H9 (cell line): Measurements from ENCODE around the gene DLX1. TPM values are rescaled to one million over a fixed set of nuclear protein-coding genes. Genes with fewer than 3 reads are reported as not detected.

Experiments
- DNase-seq: peaks from one replicate; pipeline ENCODE4 v3.0.0-alpha.2; 2017
- H2AFZ ChIP-seq: one replicate; pipeline ENCODE4 v1.6.1; 2013; ENCODE audit warnings: mild to moderate bottlenecking, low read length, control low read depth, moderate library complexity
- H2AK5ac ChIP-seq: 2 replicates; pipeline ENCODE4 v1.6.1; 2013; ENCODE audit warnings: low read length, control low read depth, mixed read lengths; ENCODE audit not compliant: insufficient read length
- H2BK120ac ChIP-seq: one replicate; pipeline ENCODE4 v1.6.1; 2013; ENCODE audit warnings: low read depth, mild to moderate bottlenecking, low read length, control low read depth, inconsistent platforms; ENCODE audit not compliant: poor library complexity, severe bottlenecking
- H2BK12ac ChIP-seq: 2 replicates; pipeline ENCODE4 v1.6.1; 2013; ENCODE audit warnings: low read length, control low read depth, mixed read lengths, low read depth; ENCODE audit not compliant: insufficient read length
- H2BK15ac ChIP-seq: 2 replicates; pipeline ENCODE4 v1.6.1; 2013; ENCODE audit warnings: low read depth, low read length, control low read depth
- H2BK20ac ChIP-seq: one replicate; pipeline ENCODE4 v1.6.1; 2013; ENCODE audit warnings: low read depth, mild to moderate bottlenecking, low read length, control low read depth, inconsistent platforms; ENCODE audit not compliant: poor library complexity, severe bottlenecking
- H2BK5ac ChIP-seq: 2 replicates; pipeline ENCODE4 v1.6.1; 2013; ENCODE audit warnings: low read length, control low read depth, mixed read lengths; ENCODE audit not compliant: insufficient read length
- H3K14ac ChIP-seq: 2 replicates; pipeline ENCODE4 v1.6.1; 2013; ENCODE audit warnings: low read length, control low read depth; ENCODE audit not compliant: insufficient read depth
- H3K18ac ChIP-seq: 2 replicates; pipeline ENCODE4 v1.6.1; 2013; ENCODE audit warnings: low read depth, mild to moderate bottlenecking, mixed read lengths, low read length, control low read depth; ENCODE audit not compliant: insufficient read length
- H3K23ac ChIP-seq: 2 replicates; pipeline ENCODE4 v1.6.1; 2013; ENCODE audit warnings: low read length, control low read depth, mixed read lengths, low read depth; ENCODE audit not compliant: insufficient read length
- H3K23me2 ChIP-seq: 2 replicates; pipeline ENCODE4 v1.6.1; 2013; ENCODE audit warnings: low read depth, mild to moderate bottlenecking, mixed read lengths, low read length, control low read depth; ENCODE audit not compliant: insufficient read length, poor library complexity, severe bottlenecking
- H3K27ac ChIP-seq: 2 replicates; pipeline ENCODE4 v1.5.1; 2013; ENCODE audit warnings: low read length, control low read depth, mixed read lengths, low read depth; ENCODE audit not compliant: insufficient read length
- H3K27me3 ChIP-seq: 2 replicates; pipeline ENCODE4 v1.6.1; 2013; ENCODE audit warnings: low read length, control low read depth, inconsistent platforms; ENCODE audit not compliant: insufficient read depth
- H3K4ac ChIP-seq: 2 replicates; pipeline ENCODE4 v1.6.1; 2013; ENCODE audit warnings: low read depth, mild to moderate bottlenecking, control low read depth, inconsistent platforms, low read length, moderate library complexity
- H3K4me1 ChIP-seq: 2 replicates; pipeline ENCODE4 v1.6.1; 2013; ENCODE audit warnings: low read length, control low read depth, inconsistent platforms; ENCODE audit not compliant: insufficient read depth
- H3K4me2 ChIP-seq: 2 replicates; pipeline ENCODE4 v1.6.1; 2013; ENCODE audit warnings: low read length, control low read depth, mixed read lengths; ENCODE audit not compliant: insufficient read length, insufficient read depth
- H3K56ac ChIP-seq: 2 replicates; pipeline ENCODE4 v1.6.1; 2013; ENCODE audit warnings: low read depth, mild to moderate bottlenecking, mixed read lengths, low read length, control low read depth; ENCODE audit not compliant: insufficient read length
- H3K79me1 ChIP-seq: 2 replicates; pipeline ENCODE4 v1.6.1; 2013; ENCODE audit warnings: low read depth, mild to moderate bottlenecking, moderate library complexity, low read length, control low read depth, inconsistent platforms; ENCODE audit not compliant: insufficient read depth, poor library complexity, severe bottlenecking
- H3K79me2 ChIP-seq: 2 replicates; pipeline ENCODE4 v1.6.1; 2013; ENCODE audit warnings: low read length, control low read depth, inconsistent platforms; ENCODE audit not compliant: insufficient read depth
- H3K9ac ChIP-seq: 2 replicates; pipeline ENCODE4 v1.6.1; 2013; ENCODE audit warnings: low read length, control low read depth, mixed read lengths; ENCODE audit not compliant: insufficient read length; ENCODE audit errors: extremely low read depth
- H3K9me3 ChIP-seq: one replicate; pipeline ENCODE4 v1.6.1; 2013; ENCODE audit warnings: low read depth, low read length, inconsistent platforms; ENCODE audit not compliant: control insufficient read depth
- H3T11ph ChIP-seq: one replicate; pipeline ENCODE4 v1.6.1; 2013; ENCODE audit warnings: mild to moderate bottlenecking, low read length, control low read depth, inconsistent platforms
- H4K20me1 ChIP-seq: one replicate; pipeline ENCODE4 v1.6.1; 2013; ENCODE audit not compliant: control insufficient read depth, insufficient read length, insufficient read depth
- H4K5ac ChIP-seq: 2 replicates; pipeline ENCODE4 v1.6.1; 2013; ENCODE audit warnings: low read depth, mild to moderate bottlenecking, mixed read lengths, low read length, control low read depth; ENCODE audit not compliant: insufficient read length
- H4K8ac ChIP-seq: replicated peaks from 2 replicates; pipeline ENCODE4 v1.6.1; 2013; ENCODE audit warnings: low read length, control low read depth, mixed read lengths, low read depth; ENCODE audit not compliant: insufficient read length
- H4K91ac ChIP-seq: 2 replicates; pipeline ENCODE4 v1.6.1; 2013; ENCODE audit warnings: low read depth, mild to moderate bottlenecking, moderate library complexity, mixed read lengths, low read length, control low read depth; ENCODE audit not compliant: insufficient read length
- H3K27ac Mint-ChIP-seq, 3 experiments: 2 replicates in 2 of 3; 3 replicates in 1 of 3; pipeline ENCODE4 v1.8.0; 2020 to 2021; ENCODE audit warnings: mixed read lengths in 3 of 3, mild to moderate bottlenecking in 1 of 3, moderate library complexity in 1 of 3
- H3K27me3 Mint-ChIP-seq: 2 replicates; pipeline ENCODE4 v1.8.0; 2021; ENCODE audit warnings: low read depth, mild to moderate bottlenecking, moderate library complexity, mixed read lengths
- H3K36me3 Mint-ChIP-seq, 3 experiments: 2 replicates in 2 of 3; 3 replicates in 1 of 3; pipeline ENCODE4 v1.8.0; 2020 to 2021; ENCODE audit warnings: low read depth in 3 of 3, mixed read lengths in 3 of 3; ENCODE audit not compliant: insufficient read depth in 1 of 3
- H3K4me1 Mint-ChIP-seq, 2 experiments: 2 replicates each; pipeline ENCODE4 v1.8.0; 2020; ENCODE audit warnings: mixed read lengths in 2 of 2
- H3K4me3 Mint-ChIP-seq, 2 experiments: 2 replicates in 1 of 2; 3 replicates in 1 of 2; pipeline ENCODE4 v1.8.0; 2020 to 2021; ENCODE audit warnings: mild to moderate bottlenecking in 2 of 2, mixed read lengths in 2 of 2, moderate library complexity in 1 of 2
- H3K9me3 Mint-ChIP-seq, 2 experiments: 2 replicates in 1 of 2; 3 replicates in 1 of 2; pipeline ENCODE4 v1.8.0; 2020; ENCODE audit warnings: mild to moderate bottlenecking in 2 of 2, mixed read lengths in 2 of 2, moderate library complexity in 1 of 2
- CTCF ChIP-seq: fragments of 200-600 bp; sonication (generic); conservative IDR thresholded peaks from 3 replicates; pipeline ENCODE4 v1.8.0; 2021; ENCODE audit warnings: antibody characterized with exemption, mild to moderate bottlenecking
- WGBS: extraction: QIAGEN DNeasy Blood & Tissue Kit; methylation state at CpG from one replicate; pipeline ENCODE4 v1.1.7; 2013; ENCODE audit warnings: missing lambda C conversion rate, low lambda C conversion rate, mixed read lengths; ENCODE audit not compliant: insufficient read length; ENCODE audit errors: extremely low coverage; 5-methylcytosine and 5-hydroxymethylcytosine counted together
- total RNA-seq: library from RNA; stranded (reverse); gene quantifications from 2 replicates; pipeline ENCODE4 v1.2.1, GENCODE V29; 2021

DLX1 gene
- total RNA-seq, 1 experiment from 2014 or later: not detected

- Histone ChIP-seq H3K79me1 (no peaks in the 10 kb centered on the region), H3K23me2 (no peaks in the 10 kb centered on the region), H2BK5ac (no peak overlapping the region), H4K91ac (no peak overlapping the region), H3K27ac (no peak overlapping the region), H4K5ac (no peak overlapping the region), H2BK15ac (no peak overlapping the region), H2AFZ (no peak overlapping the region), H3K23ac (no peak overlapping the region), H3K14ac (no peak overlapping the region), H3K4me1 (no peaks in the 10 kb centered on the region), H3K9me3 (no peaks in the 10 kb centered on the region), H3K79me2 (no peaks in the 10 kb centered on the region), H3T11ph (no peak overlapping the region), H4K8ac (no peak overlapping the region), H2BK120ac (no peak overlapping the region), H4K20me1 (no peaks in the 10 kb centered on the region), H3K27me3 (no peaks in the 10 kb centered on the region), H3K4me2 (no peak overlapping the region), H3K4ac (no peak overlapping the region), H2BK12ac (no peak overlapping the region), H2AK5ac (no peak overlapping the region), H2BK20ac (no peak overlapping the region), H3K9ac (no peak overlapping the region), H3K56ac (no peak overlapping the region), H3K18ac (no peak overlapping the region)
- 100% methylated on average over 1 of the region's 6 CpGs for WGBS
- no peak overlapping the region for H3K27ac Mint-ChIP-seq
- no peak for TF ChIP-seq CTCF
- no peaks in the 10 kb centered on the region for H3K27me3 Mint-ChIP-seq
- H3K4me3 Mint-ChIP-seq: no peak overlapping the region
- H3K4me1 Mint-ChIP-seq: no peaks in the 10 kb centered on the region
- no peaks in the 10 kb centered on the region for H3K9me3 Mint-ChIP-seq
- DNase-seq: no peak
- H3K36me3 Mint-ChIP-seq: no peaks in the 10 kb centered on the region
Measured at GRCh38 chr2:172048508-172049503, 36.5 kb upstream of the DLX1 start.
